WTC11 (cell line): ENCODE results near the gene TRIOBP. TPM values are rescaled to one million over a fixed set of nuclear protein-coding genes. Genes with fewer than 3 reads are reported as not detected.

Experiments used
- ATAC-seq: fragments of 200-7000 bp; cut with Tn5 transposase; 2 replicates; pipeline ENCODE4 v1.10.0; 2021; ENCODE audit warnings: mild to moderate bottlenecking, moderate library complexity
- CTCF ChIA-PET: fragments of 300-600 bp; sonication (Branson Sonifier 250); formaldehyde crosslinking; loops from one replicate; lab custom pipeline; 2021; ENCODE audit warnings: antibody characterized with exemption; lab: Charles Lee
- POLR2A ChIA-PET: fragments of 350-600 bp; sonication (Branson Sonifier 250); formaldehyde crosslinking; loops from one replicate; lab custom pipeline; 2021; ENCODE audit warnings: antibody characterized with exemption; lab: Charles Lee
- DNase-seq: peaks from one replicate; pipeline ENCODE4 v3.0.0; 2021; ENCODE audit warnings: low spot score
- H3K27ac Mint-ChIP-seq: 2 replicates; pipeline ENCODE4 v1.8.0; 2021; ENCODE audit warnings: mixed read lengths
- H3K27me3 Mint-ChIP-seq: 2 replicates; pipeline ENCODE4 v1.8.0; 2021; ENCODE audit warnings: low read depth, mild to moderate bottlenecking, moderate library complexity, mixed read lengths
- H3K36me3 Mint-ChIP-seq: 2 replicates; pipeline ENCODE4 v1.8.0; 2021; ENCODE audit warnings: mixed read lengths
- H3K4me1 Mint-ChIP-seq: 2 replicates; pipeline ENCODE4 v1.8.0; 2022; ENCODE audit warnings: mixed read lengths
- H3K4me3 Mint-ChIP-seq: 2 replicates; pipeline ENCODE4 v1.8.0; 2021; ENCODE audit warnings: mild to moderate bottlenecking, moderate library complexity, mixed read lengths
- H3K9me3 Mint-ChIP-seq: 2 replicates; pipeline ENCODE4 v1.8.0; 2021; ENCODE audit warnings: mixed read lengths
- ATF2 ChIP-seq: sonication (generic); formaldehyde crosslinking; IDR thresholded peaks from 2 replicates; pipeline ENCODE4 v1.8.1; 2022; ENCODE audit warnings: low read depth, missing genetic modification reagents, borderline replicate concordance
- CTCF ChIP-seq: fragments of 200-600 bp; IDR thresholded peaks from 2 replicates; pipeline ENCODE4 v1.8.0; 2022; ENCODE audit warnings: antibody characterized with exemption
- E2F5 ChIP-seq: sonication (generic); formaldehyde crosslinking; IDR thresholded peaks from 2 replicates; pipeline ENCODE4 v1.8.1; 2022; ENCODE audit warnings: mild to moderate bottlenecking, moderate library complexity, missing genetic modification reagents
- EMX1 ChIP-seq: fragments of 250-450 bp; sonication (Bioruptor Pico); IDR thresholded peaks from 2 replicates; pipeline ENCODE4 v1.8.0; 2021; ENCODE audit warnings: mild to moderate bottlenecking
- FOXJ3 ChIP-seq: sonication (generic); formaldehyde crosslinking; IDR thresholded peaks from 2 replicates; pipeline ENCODE4 v1.9.0; 2021; ENCODE audit warnings: missing genetic modification reagents, mild to moderate bottlenecking, borderline replicate concordance
- IRF1 ChIP-seq: sonication (generic); formaldehyde crosslinking; IDR thresholded peaks from 2 replicates; pipeline ENCODE4 v1.8.0; 2023; ENCODE audit warnings: missing genetic modification reagents
- MYBL2 ChIP-seq: sonication (generic); formaldehyde crosslinking; IDR thresholded peaks from 2 replicates; pipeline ENCODE4 v1.8.1; 2023; ENCODE audit warnings: mild to moderate bottlenecking, moderate library complexity, missing genetic modification reagents
- NR3C1 ChIP-seq: sonication (generic); formaldehyde crosslinking; conservative IDR thresholded peaks from 2 replicates; pipeline ENCODE4 v1.8.1; 2023; ENCODE audit warnings: low read depth, mild to moderate bottlenecking, missing genetic modification reagents
- OVOL2 ChIP-seq: fragments of 250-450 bp; sonication (Bioruptor Pico); IDR thresholded peaks from 2 replicates; pipeline ENCODE4 v1.9.0; 2021; ENCODE audit warnings: mild to moderate bottlenecking, borderline replicate concordance
- PRRX2 ChIP-seq: fragments of 250-450 bp; sonication (Bioruptor Pico); IDR thresholded peaks from 2 replicates; pipeline ENCODE4 v1.8.0; 2021; ENCODE audit warnings: mild to moderate bottlenecking
- RORB ChIP-seq: fragments of 250-450 bp; sonication (Bioruptor Pico); IDR thresholded peaks from 2 replicates; pipeline ENCODE4 v1.9.0; 2021; ENCODE audit warnings: mild to moderate bottlenecking
- SMAD3 ChIP-seq: sonication (generic); formaldehyde crosslinking; IDR thresholded peaks from 2 replicates; pipeline ENCODE4 v1.8.0; 2022; ENCODE audit warnings: missing genetic modification reagents, mild to moderate bottlenecking, borderline replicate concordance
- SP1 ChIP-seq: sonication (generic); formaldehyde crosslinking; conservative IDR thresholded peaks from 2 replicates; pipeline ENCODE4 v1.8.1; 2022; ENCODE audit warnings: missing genetic modification reagents
- TEAD4 ChIP-seq: sonication (generic); formaldehyde crosslinking; IDR thresholded peaks from 2 replicates; pipeline ENCODE4 v1.8.0; 2022; ENCODE audit warnings: mild to moderate bottlenecking, missing genetic modification reagents
- USF2 ChIP-seq: sonication (generic); formaldehyde crosslinking; IDR thresholded peaks from 2 replicates; pipeline ENCODE4 v1.8.1; 2023; ENCODE audit warnings: mild to moderate bottlenecking, missing genetic modification reagents, moderate library complexity
- ZNF121 ChIP-seq: sonication (generic); formaldehyde crosslinking; IDR thresholded peaks from 2 replicates; pipeline ENCODE4 v1.8.0; 2023; ENCODE audit warnings: missing genetic modification reagents
- ZNF232 ChIP-seq: sonication (generic); formaldehyde crosslinking; IDR thresholded peaks from 2 replicates; pipeline ENCODE4 v1.8.0; 2022; ENCODE audit warnings: mild to moderate bottlenecking, missing genetic modification reagents
- total RNA-seq: library from RNA; stranded (reverse); gene quantifications from 3 replicates; pipeline ENCODE4 v1.2.3, GENCODE V29; 2021
- TF ChIP-seq, protein P1 (sequence below): sonication (generic); formaldehyde crosslinking; conservative IDR thresholded peaks from 2 replicates; pipeline ENCODE4 v1.8.1; 2022; ENCODE audit warnings: mild to moderate bottlenecking, missing genetic modification reagents
- TF ChIP-seq, protein P2 (sequence below): fragments of 250-450 bp; sonication (Bioruptor Pico); conservative IDR thresholded peaks from 2 replicates; pipeline ENCODE4 v1.9.0; 2021; ENCODE audit warnings: mild to moderate bottlenecking
- TF ChIP-seq, protein P3 (sequence below): fragments of 250-450 bp; sonication (Bioruptor Pico); IDR thresholded peaks from 2 replicates; pipeline ENCODE4 v1.9.0; 2021; ENCODE audit warnings: mild to moderate bottlenecking

TRIOBP gene
- total RNA-seq, 1 experiment from 2014 or later, result 54.0 TPM

GRCh38 chr22:37747715-37748100 is 50.9 kb downstream of the TRIOBP start:
- Mint-ChIP-seq H3K27ac (no peak overlapping the region), H3K9me3 (no peaks in the 10 kb centered on the region), H3K4me1 (peaks cover 18% of the 10 kb centered on the region), H3K36me3 (no peaks in the 10 kb centered on the region; the same call in 1 of the 2 replicates), H3K4me3 (peak overlapping the region; percentile 78), H3K27me3 (peaks cover 35% of the 10 kb centered on the region)
- CTCF ChIA-PET, result interaction anchor here (0.9 to 4.5 kb wide), 4 partner anchors 21 to 141 kb away, joined by 3 to 24 read pairs (median 4); no protein-coding TSS in a partner anchor
- ATAC-seq (no peak), DNase-seq (no peak)
- POLR2A ChIA-PET, result interaction anchor here (1.2 kb wide), 1 partner anchor 13 kb away, joined by 4 read pairs; no protein-coding TSS in a partner anchor
- TF ChIP-seq, protein P1, sequence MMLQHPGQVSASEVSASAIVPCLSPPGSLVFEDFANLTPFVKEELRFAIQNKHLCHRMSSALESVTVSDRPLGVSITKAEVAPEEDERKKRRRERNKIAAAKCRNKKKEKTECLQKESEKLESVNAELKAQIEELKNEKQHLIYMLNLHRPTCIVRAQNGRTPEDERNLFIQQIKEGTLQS (CRISPR knock-in tag), result no peak
- TF ChIP-seq NR3C1 (CRISPR knock-in tag), result no peak
- no peak for TF ChIP-seq SP1 (CRISPR knock-in tag)
- no peak for TF ChIP-seq SMAD3 (CRISPR knock-in tag)
- no peak for TF ChIP-seq ZNF121
- TF ChIP-seq ATF2, result no peak
- TF ChIP-seq CTCF, result no peak
- no peak for TF ChIP-seq OVOL2 (CRISPR knock-in tag)
- TF ChIP-seq IRF1, result no peak

DNA sequence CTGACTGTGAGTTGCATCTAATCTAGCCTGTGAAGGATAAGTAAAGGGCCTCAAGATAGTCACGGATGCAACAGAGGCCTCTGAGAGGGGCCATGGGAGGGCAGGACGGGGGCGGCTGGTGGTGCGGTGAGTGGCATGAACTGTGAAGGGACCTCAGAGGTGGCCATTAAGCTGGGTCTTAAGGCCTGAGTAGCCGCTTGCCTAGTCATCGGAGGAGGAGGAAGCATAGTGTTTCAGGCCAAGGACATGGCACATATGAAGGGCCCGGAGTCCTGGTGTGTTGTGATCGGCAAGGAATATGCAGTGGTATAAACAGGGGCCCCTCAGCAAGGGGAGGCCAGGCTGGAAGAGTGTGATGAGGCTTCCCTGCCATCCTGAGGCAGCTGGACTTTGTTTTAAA is 51.8 kb downstream of the TRIOBP start:
- H3K27ac Mint-ChIP-seq, result no peak overlapping the region
- CTCF ChIA-PET, result interaction anchor here (1.3 to 4.5 kb wide), 2 partner anchors 20 to 33 kb away, joined by 4 to 24 read pairs; no protein-coding TSS in a partner anchor

More for the DNA sequence above, 51.8 kb downstream of the TRIOBP start:
- TF ChIP-seq PRRX2 (CRISPR knock-in tag), result no peak
- no peak for TF ChIP-seq RORB (CRISPR knock-in tag)
- TF ChIP-seq, protein P2, sequence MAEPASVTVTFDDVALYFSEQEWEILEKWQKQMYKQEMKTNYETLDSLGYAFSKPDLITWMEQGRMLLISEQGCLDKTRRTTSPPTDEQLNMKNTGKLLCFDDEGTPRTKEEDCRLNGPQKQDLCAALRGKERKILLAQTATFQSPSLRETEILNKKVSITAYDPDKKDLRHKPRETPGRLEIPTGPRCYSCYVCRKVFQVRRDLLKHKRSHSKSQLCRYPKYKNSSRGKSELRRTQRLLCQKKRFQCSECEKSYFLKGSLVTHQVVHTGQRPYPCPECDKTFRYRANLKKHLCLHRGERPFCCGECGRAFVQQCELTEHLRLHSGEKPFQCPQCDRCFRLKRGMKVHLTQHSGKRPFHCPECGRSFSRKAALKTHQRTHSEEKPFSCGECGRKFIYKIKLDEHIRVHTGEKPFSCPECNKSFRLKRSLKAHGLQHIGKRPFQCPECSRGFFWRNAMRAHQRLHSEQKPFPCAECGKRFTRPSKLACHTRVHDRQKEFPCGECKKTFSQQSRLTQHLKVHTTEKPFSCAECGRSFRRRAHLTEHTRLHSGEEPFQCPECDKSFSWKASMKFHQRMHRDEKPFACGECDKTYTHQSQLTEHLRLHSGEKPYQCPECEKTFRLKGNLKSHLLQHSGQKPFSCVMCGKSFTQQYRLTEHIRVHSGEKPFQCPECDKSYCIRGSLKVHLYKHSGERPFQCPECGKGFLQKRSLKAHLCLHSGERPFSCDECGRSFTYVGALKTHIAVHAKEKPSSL (CRISPR knock-in tag), result no peak
- no peak for TF ChIP-seq EMX1 (CRISPR knock-in tag)
- TF ChIP-seq TEAD4 (CRISPR knock-in tag), result no peak
- no peak for TF ChIP-seq FOXJ3
- TF ChIP-seq NR3C1 (CRISPR knock-in tag), result no peak
- no peak for TF ChIP-seq USF2 (CRISPR knock-in tag)
- TF ChIP-seq MYBL2 (CRISPR knock-in tag), result no peak
- TF ChIP-seq, protein P3, sequence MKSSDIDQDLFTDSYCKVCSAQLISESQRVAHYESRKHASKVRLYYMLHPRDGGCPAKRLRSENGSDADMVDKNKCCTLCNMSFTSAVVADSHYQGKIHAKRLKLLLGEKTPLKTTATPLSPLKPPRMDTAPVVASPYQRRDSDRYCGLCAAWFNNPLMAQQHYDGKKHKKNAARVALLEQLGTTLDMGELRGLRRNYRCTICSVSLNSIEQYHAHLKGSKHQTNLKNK (CRISPR knock-in tag), result no peak
- TF ChIP-seq E2F5, result no peak
- TF ChIP-seq ZNF232 (CRISPR knock-in tag), result no peak
- peaks cover 2% of the 10 kb centered on the region; the same call in 1 of the 2 replicates for H3K36me3 Mint-ChIP-seq
- no peak for DNase-seq
- POLR2A ChIA-PET, result no interaction called here
- H3K27me3 Mint-ChIP-seq, result peaks cover 26% of the 10 kb centered on the region
- no peak overlapping the region for H3K4me3 Mint-ChIP-seq
- ATAC-seq, result no peak
- H3K4me1 Mint-ChIP-seq, result peaks cover 18% of the 10 kb centered on the region
- H3K9me3 Mint-ChIP-seq, result no peaks in the 10 kb centered on the region
